NCI-H82 treated with DMSO at 0.1 percent for 48 hours (cell line): ENCODE measurements around the gene SLC18B1.

Experiments used
- DNase-seq: peaks from one replicate; lab custom pipeline; 2025; ENCODE audit not compliant: unreplicated experiment; lab: John Stamatoyannopoulos, UW

The SLC18B1 gene

GRCh38 chr6:132748446-132748845, 50.0 kb downstream of the SLC18B1 start:
- DNase-seq = no peak

DNA sequence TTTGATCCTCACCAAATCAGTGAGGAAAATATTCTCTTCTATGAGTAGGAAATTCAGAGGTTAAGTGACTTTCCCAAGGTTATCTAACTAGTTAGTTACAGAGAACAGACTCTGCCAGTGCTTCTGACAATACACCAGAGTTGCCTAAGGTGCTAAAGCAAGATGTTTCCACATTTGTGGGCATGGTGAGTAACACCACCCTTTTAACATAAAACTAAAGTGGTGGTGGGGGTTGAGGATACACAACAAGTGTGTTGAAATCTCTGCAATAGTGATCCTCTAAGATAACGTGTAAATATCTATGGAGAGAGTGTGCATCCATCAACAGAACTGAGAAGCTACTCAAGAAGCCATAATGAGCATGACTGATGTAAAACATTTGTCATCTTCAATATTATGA, 52.4 kb downstream of the SLC18B1 start:
- DNase-seq = no peak

- no peak for DNase-seq
Observed at GRCh38 chr6:132742495-132742894, 55.9 kb downstream of the SLC18B1 start.

DNA sequence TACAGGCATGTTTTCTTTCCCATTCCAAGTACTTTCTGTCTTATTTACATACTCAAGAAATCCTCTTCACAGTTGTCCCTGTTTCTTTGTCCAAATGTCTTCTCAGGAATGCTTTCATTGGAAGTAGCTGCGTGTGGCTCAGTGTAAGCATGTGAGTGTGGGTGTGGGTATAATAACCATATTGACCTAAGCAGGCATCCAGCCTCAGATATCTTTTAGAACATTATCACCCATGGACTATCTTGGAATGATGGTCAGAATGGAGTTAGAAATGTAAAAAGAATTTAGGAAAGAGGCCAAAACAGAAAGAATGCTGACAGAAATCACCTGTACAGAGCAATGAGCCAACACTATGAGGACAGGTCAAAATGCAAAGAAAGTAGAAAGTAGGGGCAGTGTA, 57.2 kb downstream of the SLC18B1 start:
- DNase-seq = no peak

DNA sequence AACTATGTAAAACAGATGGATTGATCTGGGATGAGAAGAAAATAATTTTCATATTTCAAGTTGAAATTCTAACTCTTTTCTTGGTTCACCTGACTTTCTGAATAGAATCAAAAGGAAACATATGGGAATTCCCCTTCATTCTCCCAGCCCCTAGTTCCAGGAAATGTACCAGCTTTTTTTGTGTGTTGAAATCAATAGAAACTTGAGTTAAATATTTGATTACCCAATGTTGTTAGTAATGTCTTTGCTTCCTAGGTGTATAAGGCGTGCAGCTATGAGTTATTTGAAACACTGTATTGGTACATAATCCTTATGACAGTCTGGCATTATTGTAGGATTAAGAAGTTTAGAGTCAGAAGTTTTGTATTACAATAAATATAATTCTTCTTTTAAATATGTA, 62.2 kb downstream of the SLC18B1 start:
- DNase-seq = no peak

DNA sequence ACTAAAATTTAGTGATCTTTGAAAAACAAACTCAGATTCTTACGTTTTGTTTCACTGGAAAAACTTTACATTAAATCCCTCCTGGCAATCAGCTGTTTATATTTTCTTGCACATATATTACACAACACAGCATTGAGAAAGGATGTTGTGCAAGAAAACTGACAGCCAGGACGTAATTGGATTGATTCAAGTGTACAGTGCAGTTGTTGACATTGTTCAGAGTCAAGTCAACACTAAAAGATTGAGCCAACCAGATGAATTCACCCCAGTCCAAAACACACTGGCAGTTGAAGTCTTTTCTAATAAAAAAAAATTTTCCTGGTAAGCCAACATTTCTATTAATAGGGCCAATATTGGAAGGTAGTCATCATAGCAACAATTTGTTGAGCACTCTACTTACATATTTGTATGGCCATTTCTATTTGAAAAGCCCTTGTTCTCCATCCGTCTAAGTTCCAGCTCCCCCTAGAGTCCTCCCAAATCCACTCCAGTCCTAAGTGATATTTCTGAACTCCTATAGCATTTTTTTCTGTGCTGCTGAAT, 63.7 kb downstream of the SLC18B1 start:
- no peak for DNase-seq

- DNase-seq = no peak
Observed at GRCh38 chr6:132733814-132734213, 64.6 kb downstream of the SLC18B1 start.

DNA sequence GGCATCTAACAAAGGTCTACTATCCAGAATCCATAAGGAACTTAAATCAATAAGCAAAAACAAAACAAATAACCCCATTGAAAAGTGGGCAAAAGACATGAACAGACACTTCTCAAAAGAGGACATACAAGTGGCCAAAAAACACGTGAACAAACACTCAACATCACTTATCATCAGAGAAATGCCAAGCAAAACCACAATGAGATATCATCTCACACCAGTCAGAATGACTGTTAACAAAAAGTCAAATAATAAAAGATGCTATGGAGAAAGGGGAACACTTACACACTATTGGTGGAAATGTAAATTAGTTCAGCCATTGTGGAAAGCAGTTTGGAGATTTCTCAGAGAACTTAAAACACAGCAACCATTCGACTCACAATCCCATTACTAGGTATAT, 65.2 kb downstream of the SLC18B1 start:
- DNase-seq = no peak

- no peak for DNase-seq
Observed at GRCh38 chr6:132731086-132731485, 67.4 kb downstream of the SLC18B1 start.

GRCh38 chr6:132730560-132730959, 67.9 kb downstream of the SLC18B1 start:
- no peak for DNase-seq

DNA sequence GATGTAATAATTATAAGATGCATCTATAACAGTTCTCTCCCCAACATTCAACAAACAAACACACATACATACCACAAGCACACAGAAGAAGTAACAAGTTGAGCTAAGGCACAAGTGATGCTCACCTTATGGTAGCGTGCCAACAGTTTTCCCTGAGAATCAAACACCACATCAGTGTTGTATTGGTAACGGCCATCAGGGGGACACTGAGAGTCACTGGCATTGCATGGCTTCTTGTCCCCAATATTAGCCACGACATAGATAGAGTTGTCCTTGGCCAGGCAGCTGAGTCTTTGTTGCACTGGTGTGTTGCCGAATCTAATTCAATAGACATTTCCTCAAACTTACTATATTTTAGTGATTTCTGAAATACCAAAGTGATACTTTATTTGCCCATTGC, 69.8 kb downstream of the SLC18B1 start:
- DNase-seq = no peak

DNA sequence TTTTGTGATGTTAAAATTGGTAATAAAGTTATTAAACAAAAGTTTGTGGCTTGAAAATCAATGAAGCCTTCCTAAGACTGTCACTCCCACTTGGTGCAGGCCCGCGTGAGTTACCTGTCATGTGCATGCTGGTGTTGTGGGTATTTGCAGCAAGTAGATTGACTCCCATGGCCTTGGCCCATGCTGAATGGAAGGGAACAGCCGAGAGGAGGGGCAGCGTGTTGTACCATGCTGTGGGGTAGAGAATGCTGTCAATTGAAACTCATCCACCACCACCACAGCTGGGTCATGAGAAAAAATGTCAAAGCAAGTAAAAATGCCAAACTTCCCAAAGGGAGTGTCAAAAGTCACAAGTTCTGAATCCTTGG, 71.8 kb downstream of the SLC18B1 start:
- DNase-seq = no peak

DNA sequence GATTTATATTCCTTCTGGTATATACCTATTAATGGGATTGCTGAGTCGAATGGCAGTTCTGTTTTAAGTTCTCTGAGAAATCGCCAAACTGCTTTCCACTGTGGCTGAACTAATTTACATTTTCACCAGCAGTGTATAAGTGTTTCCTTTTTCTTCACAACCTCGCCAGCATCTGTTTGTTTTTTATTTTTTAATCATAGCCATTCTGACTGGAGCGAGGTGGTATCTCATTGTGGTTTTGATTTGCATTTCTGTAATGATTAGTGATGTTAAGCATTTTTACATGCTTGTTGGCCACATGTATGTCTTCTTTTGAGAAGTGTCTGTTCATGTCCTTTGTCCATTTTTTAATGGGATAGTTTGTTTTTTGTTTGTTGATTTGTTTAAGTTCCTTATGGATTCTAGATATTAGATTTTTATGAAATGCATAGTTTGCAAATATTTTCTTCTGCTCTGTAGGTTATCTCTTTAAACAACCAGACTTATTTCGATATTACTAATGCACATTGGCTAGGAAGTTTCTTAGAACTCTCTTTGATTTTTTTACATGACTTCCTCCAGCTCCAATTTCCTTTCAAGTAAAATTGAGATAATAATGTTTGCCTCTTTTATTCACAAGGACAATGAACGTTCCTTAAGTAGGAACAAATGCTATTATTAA, 72.4 kb downstream of the SLC18B1 start:
- DNase-seq = no peak

DNA sequence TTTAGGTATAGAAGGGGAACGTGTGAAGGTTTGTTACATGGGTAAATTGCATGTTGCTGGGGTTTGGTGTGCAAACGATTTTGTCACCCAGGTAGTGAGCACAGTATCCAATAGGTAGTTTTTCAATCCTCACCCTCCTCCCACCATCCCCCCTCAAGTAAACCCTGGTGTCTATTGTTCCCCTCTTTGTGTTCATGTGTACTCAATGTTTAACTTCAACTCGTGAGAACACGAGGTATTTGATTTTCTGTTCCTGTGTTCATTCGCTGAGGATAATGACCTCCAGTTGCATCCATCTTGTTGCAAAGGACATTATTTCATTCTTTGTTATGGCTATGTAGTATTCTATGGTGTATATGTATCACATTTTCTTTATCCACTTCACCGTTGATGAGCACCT, 73.0 kb downstream of the SLC18B1 start:
- DNase-seq = no peak

- DNase-seq = no peak
Observed at GRCh38 chr6:132719736-132720448, 78.5 kb downstream of the SLC18B1 start.
